Thymus (tissue), 11 donors: ENCODE results near the gene PSMC5. TPM values are rescaled to one million over a fixed set of nuclear protein-coding genes. Genes with fewer than 3 reads are reported as not detected.

Source experiments
- DNase-seq, 9 donors: peaks; one replicate each; pipeline ENCODE4 v3.0.0-alpha.2; 2013; ENCODE audit warnings: low spot score in 9 of 9, low read depth in 6 of 9, missing footprints in 1 of 9
- H3K27ac ChIP-seq, 2 donors: one replicate each; pipeline ENCODE4 v1.5.1; 2013; ENCODE audit warnings: control low read depth in 1 of 2, low read depth in 1 of 2, low read length in 1 of 2, mild to moderate bottlenecking in 1 of 2, moderate library complexity in 1 of 2
- H3K27me3 ChIP-seq, 2 donors: one replicate each; pipeline ENCODE4 v1.5.1; 2013; ENCODE audit warnings: low read length in 1 of 2; ENCODE audit not compliant: control insufficient read depth in 2 of 2, insufficient read depth in 1 of 2
- H3K36me3 ChIP-seq, 2 donors: one replicate each; pipeline ENCODE4 v1.5.1; 2013; ENCODE audit warnings: low read length in 1 of 2, mild to moderate bottlenecking in 1 of 2, moderate library complexity in 1 of 2; ENCODE audit not compliant: control insufficient read depth in 2 of 2, insufficient read depth in 2 of 2
- H3K4me1 ChIP-seq, 2 donors: one replicate each; pipeline ENCODE4 v1.5.1; 2013; ENCODE audit warnings: low read length in 2 of 2; ENCODE audit not compliant: control insufficient read depth in 2 of 2, insufficient read depth in 2 of 2
- H3K4me3 ChIP-seq, 2 donors: one replicate each; pipeline ENCODE4 v1.5.1; 2013; ENCODE audit warnings: low read length in 2 of 2, control low read depth in 1 of 2, mild to moderate bottlenecking in 1 of 2
- H3K9me3 ChIP-seq, 2 donors: one replicate each; pipeline ENCODE4 v1.5.1; 2013; ENCODE audit warnings: low read length in 1 of 2, mild to moderate bottlenecking in 1 of 2; ENCODE audit not compliant: control insufficient read depth in 2 of 2, insufficient read depth in 1 of 2
- WGBS: extraction: QIAGEN DNeasy Blood & Tissue Kit; methylation state at CpG from one replicate; pipeline ENCODE4 v1.1.7; 2013; 5-methylcytosine and 5-hydroxymethylcytosine counted together
- polyA plus RNA-seq: library from polyadenylated mRNA; stranded (reverse); fragments of 200-250 nt; gene quantifications from one replicate; pipeline ENCODE4 v1.2.3, GENCODE V29; 2013
- total RNA-seq: library from RNA; stranded (reverse); fragments of 120-200 nt; gene quantifications from one replicate; pipeline ENCODE4 v1.2.4, GENCODE V29; 2013
- donor health status: healthy.

The PSMC5 gene
- total and polyA plus RNA-seq, 2 donors = 31.7 to 179 TPM

GRCh38 chr17:63824362-63824761 lies 2.9 kb upstream of the PSMC5 start:
- peaks cover 21 to 23% of the 10 kb centered on the region in 2 donors for H3K4me1 ChIP-seq
- no peaks in the 10 kb centered on the region for H3K27me3 ChIP-seq
- H3K4me3 ChIP-seq = no peak overlapping the region
- DNase-seq = no peak
- no peaks in the 10 kb centered on the region for H3K9me3 ChIP-seq
- WGBS = 99% methylated on average over 9 of the region's 9 CpGs
- no peak overlapping the region for H3K27ac ChIP-seq
- H3K36me3 ChIP-seq = peaks cover 56 to 73% of the 10 kb centered on the region in 2 donors

- peaks cover 23 to 29% of the 10 kb centered on the region in 2 donors for H3K4me1 ChIP-seq
- H3K36me3 ChIP-seq = peaks cover 56 to 73% of the 10 kb centered on the region in 2 donors
- H3K9me3 ChIP-seq = no peaks in the 10 kb centered on the region
- DNase-seq = no peak
- H3K27me3 ChIP-seq = no peaks in the 10 kb centered on the region
- under 1% methylated on average over 31 of the region's 31 CpGs for whole genome bisulfite sequencing
- peak overlapping the region; percentile 82 to 88 for H3K27ac ChIP-seq
- peak overlapping the region; percentile 72 to 86 for H3K4me3 ChIP-seq
Measured at GRCh38 chr17:63826468-63827001, 696 bp upstream of the PSMC5 start.

GRCh38 chr17:63827801-63828221 lies 580 bp downstream of the PSMC5 start:
- Histone ChIP-seq H3K4me1 (peaks cover 23 to 33% of the 10 kb centered on the region in 2 donors), H3K36me3 (peaks cover 62 to 73% of the 10 kb centered on the region in 2 donors), H3K27ac (peak overlapping the region; percentile 82 to 88), H3K9me3 (no peaks in the 10 kb centered on the region), H3K27me3 (no peaks in the 10 kb centered on the region), H3K4me3 (peak overlapping the region; percentile 72 to 86)
- DNase-seq = no peak
- whole genome bisulfite sequencing = 3% methylated on average over 19 of the region's 19 CpGs

- 96% methylated on average over 3 of the region's 3 CpGs for WGBS
- peaks cover 68 to 76% of the 10 kb centered on the region in 2 donors for H3K36me3 ChIP-seq
- no peak overlapping the region for H3K4me3 ChIP-seq
- H3K9me3 ChIP-seq = no peaks in the 10 kb centered on the region
- H3K27me3 ChIP-seq = no peaks in the 10 kb centered on the region
- DNase-seq = no peak
- peaks cover 23 to 33% of the 10 kb centered on the region in 2 donors for H3K4me1 ChIP-seq
- no peak overlapping the region for H3K27ac ChIP-seq
Measured at GRCh38 chr17:63828936-63829335, 1.7 kb downstream of the PSMC5 start.

- 98% methylated on average over 5 of the region's 5 CpGs for WGBS
- Histone ChIP-seq H3K4me1 (peaks cover 22 to 41% of the 10 kb centered on the region in 2 donors), H3K36me3 (peaks cover 66 to 76% of the 10 kb centered on the region in 2 donors), H3K4me3 (no peak overlapping the region), H3K27ac (no peak overlapping the region), H3K9me3 (no peaks in the 10 kb centered on the region), H3K27me3 (no peaks in the 10 kb centered on the region)
- no peak for DNase-seq
Measured at GRCh38 chr17:63830278-63830677, 3.0 kb downstream of the PSMC5 start.

- Histone ChIP-seq H3K4me3 (no peak overlapping the region), H3K36me3 (peaks cover 63 to 78% of the 10 kb centered on the region in 2 donors), H3K27ac (no peak overlapping the region), H3K27me3 (no peaks in the 10 kb centered on the region), H3K9me3 (no peaks in the 10 kb centered on the region), H3K4me1 (peaks cover 16 to 40% of the 10 kb centered on the region in 2 donors)
- no peak for DNase-seq
- WGBS = 97% methylated on average over 15 of the region's 15 CpGs
Measured at GRCh38 chr17:63830904-63831491, 3.8 kb downstream of the PSMC5 start.

GRCh38 chr17:63831505-63831904 lies 4.3 kb downstream of the PSMC5 start:
- WGBS = 56% methylated on average over 8 of the region's 8 CpGs
- H3K4me1 ChIP-seq = peaks cover 11 to 35% of the 10 kb centered on the region in 2 donors
- no peaks in the 10 kb centered on the region for H3K27me3 ChIP-seq
- H3K27ac ChIP-seq = no peak overlapping the region
- peaks cover 66 to 83% of the 10 kb centered on the region in 2 donors for H3K36me3 ChIP-seq
- peak in 1 of 9 donors; percentile 21 for DNase-seq
- H3K4me3 ChIP-seq = no peak overlapping the region
- H3K9me3 ChIP-seq = no peaks in the 10 kb centered on the region

GRCh38 chr17:63832014-63832413 lies 4.8 kb downstream of the PSMC5 start:
- Histone ChIP-seq H3K27ac (no peak overlapping the region), H3K9me3 (no peaks in the 10 kb centered on the region), H3K4me1 (peaks cover 11 to 35% of the 10 kb centered on the region in 2 donors), H3K36me3 (peaks cover 70 to 87% of the 10 kb centered on the region in 2 donors), H3K27me3 (no peaks in the 10 kb centered on the region), H3K4me3 (no peak overlapping the region)
- no peak for DNase-seq
- WGBS = 98% methylated on average over 5 of the region's 5 CpGs

- 98% methylated on average over 2 of the region's 2 CpGs for WGBS
- H3K27me3 ChIP-seq = no peaks in the 10 kb centered on the region
- no peak for DNase-seq
- no peak overlapping the region for H3K27ac ChIP-seq
- peaks cover 75 to 92% of the 10 kb centered on the region in 2 donors for H3K36me3 ChIP-seq
- peaks cover 11 to 35% of the 10 kb centered on the region in 2 donors for H3K4me1 ChIP-seq
- H3K9me3 ChIP-seq = no peaks in the 10 kb centered on the region
- no peak overlapping the region for H3K4me3 ChIP-seq
Measured at GRCh38 chr17:63832455-63832854, 5.2 kb downstream of the PSMC5 start.
